Lung microvascular endothelial cell (primary cell): Measurements from ENCODE around the gene COMT. TPM values are rescaled to one million over a fixed set of nuclear protein-coding genes. Genes with fewer than 3 reads are reported as not detected.

Experiments
- DNase-seq, 2 donors: peaks; one replicate each; pipeline versions ENCODE4 v3.0.0 to v3.0.0-alpha.2; 2010; ENCODE audit warnings: low read depth in 2 of 2
- total RNA-seq: library from RNA; depleted of rRNA; stranded (reverse); fragments of >200 nt; gene quantifications from 2 replicates; pipeline ENCODE4 v1.2.1, GENCODE V29; 2014

The COMT gene
- total RNA-seq, 1 donor from 2014 or later = 628 TPM

- DNase-seq = peak in 1 of 2 donors; percentile 80
Measured at GRCh38 chr22:19955241-19956128, 13.9 kb downstream of the COMT start.

GRCh38 chr22:19957445-19957844, 15.9 kb downstream of the COMT start:
- DNase-seq = no peak

- DNase-seq = no peak
Measured at GRCh38 chr22:19958083-19959042, 16.8 kb downstream of the COMT start.

- peak; percentile 59 to 93 for DNase-seq
Measured at GRCh38 chr22:19959043-19959586, 17.5 kb downstream of the COMT start.

GRCh38 chr22:19959587-19960490, 18.3 kb downstream of the COMT start:
- DNase-seq = no peak

GRCh38 chr22:19960491-19961200, 19.1 kb downstream of the COMT start:
- no peak for DNase-seq

- DNase-seq = no peak
Measured at GRCh38 chr22:19961201-19961580, 19.6 kb downstream of the COMT start.

- no peak for DNase-seq
Measured at GRCh38 chr22:19961868-19962245, 20.3 kb downstream of the COMT start.

GRCh38 chr22:19962246-19962908, 20.8 kb downstream of the COMT start:
- peak; percentile 87 to 90 for DNase-seq

- peak; percentile 43 to 50 for DNase-seq
Measured at GRCh38 chr22:19962909-19963806, 21.6 kb downstream of the COMT start.

- no peak for DNase-seq
Measured at GRCh38 chr22:19963863-19964642, 22.5 kb downstream of the COMT start.

- DNase-seq = no peak
Measured at GRCh38 chr22:19964701-19965386, 23.3 kb downstream of the COMT start.

- DNase-seq = no peak
Measured at GRCh38 chr22:19965771-19966709, 24.5 kb downstream of the COMT start.

GRCh38 chr22:19966908-19967750, 25.6 kb downstream of the COMT start:
- peak; percentile 29 to 51 for DNase-seq

- DNase-seq = no peak
Measured at GRCh38 chr22:19967850-19968449, 26.4 kb downstream of the COMT start.
